Hepatocyte (in vitro differentiated cells): Measurements from ENCODE around the gene KIF26B. TPM values are rescaled to one million over a fixed set of nuclear protein-coding genes. Genes with fewer than 3 reads are reported as not detected.

Experiments used
- DNase-seq: peaks from one replicate; pipeline ENCODE4 v3.0.0-alpha.2; 2016; ENCODE audit warnings: low spot score
- H2AFZ ChIP-seq: fragments of 200-600 bp; sonication (generic); 2 replicates; pipeline ENCODE4 v1.6.0; 2016; ENCODE audit warnings: antibody characterized with exemption, mild to moderate bottlenecking
- H3K27ac ChIP-seq: fragments of 200-600 bp; sonication (generic); 2 replicates; pipeline ENCODE4 v1.5.1; 2016; ENCODE audit warnings: mild to moderate bottlenecking
- H3K27me3 ChIP-seq: fragments of 200-600 bp; sonication (generic); 2 replicates; pipeline ENCODE4 v1.6.1; 2016
- H3K36me3 ChIP-seq: fragments of 200-600 bp; sonication (generic); replicated peaks from 2 replicates; pipeline ENCODE4 v1.5.1; 2016; ENCODE audit warnings: low read depth; ENCODE audit not compliant: insufficient read depth
- H3K4me1 ChIP-seq: fragments of 200-600 bp; sonication (generic); 2 replicates; pipeline ENCODE4 v1.5.1; 2016; ENCODE audit warnings: mild to moderate bottlenecking, moderate library complexity; ENCODE audit not compliant: insufficient read depth
- H3K4me2 ChIP-seq: fragments of 200-600 bp; sonication (generic); 2 replicates; pipeline ENCODE4 v1.6.0; 2016
- H3K4me3 ChIP-seq: fragments of 200-600 bp; sonication (generic); 2 replicates; pipeline ENCODE4 v1.5.1; 2016; ENCODE audit warnings: mild to moderate bottlenecking
- H3K79me2 ChIP-seq: fragments of 200-600 bp; sonication (generic); 2 replicates; pipeline ENCODE4 v1.6.0; 2017; ENCODE audit warnings: mild to moderate bottlenecking
- H3K9me2 ChIP-seq: fragments of 200-600 bp; sonication (generic); replicated peaks from 2 replicates; pipeline ENCODE4 v1.6.0; 2017; ENCODE audit warnings: mild to moderate bottlenecking; ENCODE audit not compliant: insufficient read depth
- H3K9me3 ChIP-seq: fragments of 200-600 bp; sonication (generic); 2 replicates; pipeline ENCODE4 v1.5.1; 2016; ENCODE audit warnings: low read depth, mild to moderate bottlenecking
- H4K20me1 ChIP-seq: fragments of 200-600 bp; sonication (generic); 2 replicates; pipeline ENCODE4 v1.6.0; 2016; ENCODE audit warnings: mild to moderate bottlenecking; ENCODE audit not compliant: insufficient read depth, poor library complexity, severe bottlenecking
- CTCF ChIP-seq: fragments of 200-600 bp; sonication (generic); IDR thresholded peaks from 2 replicates; pipeline ENCODE4 v1.5.1; 2016; ENCODE audit warnings: antibody characterized with exemption, mild to moderate bottlenecking; ENCODE audit not compliant: poor library complexity
- EZH2 ChIP-seq: fragments of 200-600 bp; sonication (generic); IDR thresholded peaks from 2 replicates; pipeline ENCODE4 v1.6.1; 2016; ENCODE audit warnings: antibody characterized with exemption, mild to moderate bottlenecking, borderline replicate concordance
- EZH2phosphoT487 ChIP-seq: fragments of 200-600 bp; sonication (generic); IDR thresholded peaks from one replicate; pipeline ENCODE4 v1.6.1; 2018; ENCODE audit warnings: antibody characterized with exemption, mild to moderate bottlenecking, low read depth, moderate library complexity; ENCODE audit not compliant: unreplicated experiment, severe bottlenecking
- WGBS: methylation state at CpG from one replicate; pipeline ENCODE4 v1.1.6; 2016; ENCODE audit warnings: low lambda C conversion rate; ENCODE audit errors: missing lambda C conversion rate; 5-methylcytosine and 5-hydroxymethylcytosine counted together
- polyA plus RNA-seq: library from polyadenylated mRNA; unstranded; fragments of >200 nt; fragmentation: Nextera tagmentation; extraction: Ambion mirVana; gene quantifications from 2 replicates; pipeline ENCODE4 v1.2.1, GENCODE V29; 2016
- total RNA-seq: library from RNA; depleted of rRNA; stranded (reverse); fragments of >200 nt; gene quantifications from 2 replicates; pipeline ENCODE4 v1.2.3, GENCODE V29; 2014

The KIF26B gene
- total and polyA plus RNA-seq, 2 experiments from 2014 or later = 12.7 to 21.6 TPM

DNA sequence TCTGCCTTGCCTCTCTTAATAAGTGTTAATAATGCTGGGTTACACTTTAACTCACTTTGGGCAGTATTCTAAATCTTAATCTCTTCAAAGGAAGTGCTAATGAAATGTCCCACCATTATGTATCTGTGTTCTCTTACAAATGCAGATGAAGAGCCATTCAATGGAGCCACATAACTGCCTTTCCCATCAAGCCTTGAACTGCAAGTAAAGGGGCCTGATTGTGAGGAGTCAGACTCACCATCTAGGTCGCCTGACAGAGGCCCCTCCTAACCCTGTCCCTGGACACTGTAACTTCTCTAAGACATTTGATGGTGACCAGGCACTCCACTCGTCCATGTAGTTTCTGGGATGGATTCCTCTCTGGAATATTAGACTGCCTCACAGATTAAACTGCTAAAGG is 329.4 kb downstream of the KIF26B start:
- no peak for DNase-seq
- Histone ChIP-seq H3K36me3 (no peaks in the 10 kb centered on the region), H3K4me2 (no peak overlapping the region), H3K9me3 (no peaks in the 10 kb centered on the region), H3K79me2 (peaks cover 3% of the 10 kb centered on the region), H2AFZ (no peak overlapping the region), H3K4me1 (no peaks in the 10 kb centered on the region), H3K9me2 (no peaks in the 10 kb centered on the region), H3K4me3 (no peak overlapping the region), H3K27me3 (no peaks in the 10 kb centered on the region), H3K27ac (no peak overlapping the region), H4K20me1 (no peaks in the 10 kb centered on the region)
- 58% methylated on average over 2 of the region's 2 CpGs for WGBS
- TF ChIP-seq EZH2 (no peak), CTCF (no peak), EZH2phosphoT487 (no peak)

- Histone ChIP-seq H3K4me1 (no peaks in the 10 kb centered on the region), H3K36me3 (no peaks in the 10 kb centered on the region), H3K79me2 (peaks cover 3% of the 10 kb centered on the region), H4K20me1 (no peaks in the 10 kb centered on the region), H3K9me2 (no peaks in the 10 kb centered on the region), H2AFZ (no peak overlapping the region), H3K27ac (no peak overlapping the region), H3K4me2 (no peak overlapping the region), H3K9me3 (no peaks in the 10 kb centered on the region), H3K27me3 (no peaks in the 10 kb centered on the region), H3K4me3 (no peak overlapping the region)
- TF ChIP-seq CTCF (no peak), EZH2phosphoT487 (no peak), EZH2 (no peak)
- WGBS = 39% methylated on average over 3 of the region's 3 CpGs
- DNase-seq = no peak
Observed at GRCh38 chr1:245485996-245486395, 331.2 kb downstream of the KIF26B start.

GRCh38 chr1:245486775-245487470 is 332.1 kb downstream of the KIF26B start:
- H2AFZ ChIP-seq = no peak overlapping the region
- H3K9me2 ChIP-seq = no peaks in the 10 kb centered on the region
- no peak overlapping the region for H3K4me3 ChIP-seq
- no peaks in the 10 kb centered on the region for H4K20me1 ChIP-seq
- H3K36me3 ChIP-seq = no peaks in the 10 kb centered on the region
- peaks cover 3% of the 10 kb centered on the region for H3K79me2 ChIP-seq
- DNase-seq = no peak
- H3K27ac ChIP-seq = no peak overlapping the region
- no peaks in the 10 kb centered on the region for H3K4me1 ChIP-seq
- WGBS = 92% methylated on average over 8 of the region's 8 CpGs
- TF ChIP-seq CTCF = no peak
- no peak for TF ChIP-seq EZH2phosphoT487
- no peak for TF ChIP-seq EZH2
- H3K9me3 ChIP-seq = no peaks in the 10 kb centered on the region
- H3K4me2 ChIP-seq = no peak overlapping the region
- H3K27me3 ChIP-seq = no peaks in the 10 kb centered on the region
